Measurements from ENCODE around the gene UPK3A. TPM values are rescaled to one million over a fixed set of nuclear protein-coding genes. Genes with fewer than 3 reads are reported as not detected.

UPK3A gene
- total RNA-seq, 1 donor from 2014 or later: 2.0 TPM

GRCh38 chr22:45317551-45318167, 32.9 kb downstream of the UPK3A start:
- no peak for DNase-seq (ENCODE audit: low read depth)
- H3K4me3 ChIP-seq (ENCODE audit: low read depth, low read length): no peak overlapping the region
- TF ChIP-seq CTCF (conservative IDR thresholded peaks at IDR 0.05; ENCODE audit: low read depth, low read length): peak; percentile 29

- H3K4me3 ChIP-seq (ENCODE audit: low read depth, low read length): no peak overlapping the region
- DNase-seq (ENCODE audit: low read depth): no peak
- TF ChIP-seq CTCF (conservative IDR thresholded peaks at IDR 0.05; ENCODE audit: low read depth, low read length): no peak
These were observed 33.4 kb downstream of the UPK3A start for GRCh38 chr22:45318168-45318557.

GRCh38 chr22:45318558-45319323, 34.0 kb downstream of the UPK3A start:
- no peak for TF ChIP-seq CTCF (conservative IDR thresholded peaks at IDR 0.05; ENCODE audit: low read depth, low read length)
- no peak overlapping the region for H3K4me3 ChIP-seq (ENCODE audit: low read depth, low read length)
- DNase-seq (ENCODE audit: low read depth): no peak

- no peak for DNase-seq (ENCODE audit: low read depth)
- H3K4me3 ChIP-seq (ENCODE audit: low read depth, low read length): no peak overlapping the region
These were observed 34.6 kb downstream of the UPK3A start for GRCh38 chr22:45319324-45319685.

GRCh38 chr22:45320357-45320976, 35.7 kb downstream of the UPK3A start:
- no peak for TF ChIP-seq CTCF (conservative IDR thresholded peaks at IDR 0.05; ENCODE audit: low read depth, low read length)
- no peak overlapping the region for H3K4me3 ChIP-seq (ENCODE audit: low read depth, low read length)
- DNase-seq (ENCODE audit: low read depth): no peak

More at GRCh38 chr22:45319324-45319685, 34.6 kb downstream of the UPK3A start:
- no peak for TF ChIP-seq CTCF (conservative IDR thresholded peaks at IDR 0.05; ENCODE audit: low read depth, low read length)

- no peak overlapping the region for H3K4me3 ChIP-seq (ENCODE audit: low read depth, low read length)
- no peak for TF ChIP-seq CTCF (conservative IDR thresholded peaks at IDR 0.05; ENCODE audit: low read depth, low read length)
- no peak for DNase-seq (ENCODE audit: low read depth)
These were observed 37.1 kb downstream of the UPK3A start for GRCh38 chr22:45321827-45322226.
